Adrenal gland (tissue), 5 donors: ENCODE measurements around the gene GPSM1.

Experiments used
- POLR2A ChIP-seq, 2 donors: fragments of 450-650 bp; IDR thresholded peaks; one replicate each; pipeline ENCODE4 v1.6.1; 2017; ENCODE audit warnings: antibody characterized with exemption in 2 of 2, mild to moderate bottlenecking in 2 of 2, moderate library complexity in 1 of 2
- TF ChIP-seq, protein P1 (sequence below), 6 experiments: fragments of 450-650 bp in 4 of 6; fragments of 200-600 bp in 2 of 6; sonication (generic) in 1 of 6; IDR thresholded peaks; 1 replicate in 5 of 6; 2 replicates in 1 of 6; pipeline versions ENCODE4 v1.5.1 to v1.8.0; 2016 to 2021; ENCODE audit warnings: antibody characterized with exemption in 6 of 6, mild to moderate bottlenecking in 2 of 6, moderate library complexity in 1 of 6
- donor health status: DM: no; HTN: no; CAD: no.

DNA sequence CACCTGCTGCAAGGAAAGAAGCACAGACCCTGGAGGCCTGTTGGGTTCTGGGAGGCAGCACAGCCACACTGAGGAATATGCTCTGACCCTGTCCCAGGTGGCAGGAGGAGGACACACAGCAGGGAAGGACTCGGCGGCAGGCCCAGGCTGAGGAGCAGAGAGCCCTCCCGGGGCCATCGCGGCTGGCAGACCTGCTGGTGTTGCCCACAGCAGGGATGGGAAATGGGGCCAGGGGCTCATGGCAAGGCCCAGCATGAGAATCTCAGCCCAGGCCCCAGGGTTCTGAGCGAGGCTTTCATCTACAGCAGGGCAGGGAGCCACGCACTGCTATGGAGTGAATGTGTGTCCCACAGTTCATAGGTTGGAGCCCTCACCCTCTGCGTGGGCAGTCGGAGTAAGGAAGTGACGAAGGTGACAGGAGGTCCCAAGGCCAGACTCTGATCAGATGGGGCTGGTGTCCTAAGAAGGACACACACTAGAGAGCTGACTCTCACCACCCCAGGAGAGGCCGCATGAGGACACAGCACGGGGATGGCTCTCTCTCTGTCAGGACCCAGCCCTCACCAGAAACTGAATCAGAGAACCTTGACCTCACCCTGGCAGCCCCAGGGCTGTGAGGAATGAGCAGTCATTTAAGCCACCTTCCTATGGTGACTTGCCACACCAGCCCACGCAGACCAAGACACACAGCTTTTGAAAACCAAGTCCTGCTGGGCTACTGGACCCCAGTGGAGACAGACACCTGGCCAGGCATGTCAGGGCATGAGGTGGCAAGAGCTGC lies 10.3 kb upstream of the GPSM1 start:
- TF ChIP-seq, protein P1, sequence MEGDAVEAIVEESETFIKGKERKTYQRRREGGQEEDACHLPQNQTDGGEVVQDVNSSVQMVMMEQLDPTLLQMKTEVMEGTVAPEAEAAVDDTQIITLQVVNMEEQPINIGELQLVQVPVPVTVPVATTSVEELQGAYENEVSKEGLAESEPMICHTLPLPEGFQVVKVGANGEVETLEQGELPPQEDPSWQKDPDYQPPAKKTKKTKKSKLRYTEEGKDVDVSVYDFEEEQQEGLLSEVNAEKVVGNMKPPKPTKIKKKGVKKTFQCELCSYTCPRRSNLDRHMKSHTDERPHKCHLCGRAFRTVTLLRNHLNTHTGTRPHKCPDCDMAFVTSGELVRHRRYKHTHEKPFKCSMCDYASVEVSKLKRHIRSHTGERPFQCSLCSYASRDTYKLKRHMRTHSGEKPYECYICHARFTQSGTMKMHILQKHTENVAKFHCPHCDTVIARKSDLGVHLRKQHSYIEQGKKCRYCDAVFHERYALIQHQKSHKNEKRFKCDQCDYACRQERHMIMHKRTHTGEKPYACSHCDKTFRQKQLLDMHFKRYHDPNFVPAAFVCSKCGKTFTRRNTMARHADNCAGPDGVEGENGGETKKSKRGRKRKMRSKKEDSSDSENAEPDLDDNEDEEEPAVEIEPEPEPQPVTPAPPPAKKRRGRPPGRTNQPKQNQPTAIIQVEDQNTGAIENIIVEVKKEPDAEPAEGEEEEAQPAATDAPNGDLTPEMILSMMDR (IDR thresholded peaks at IDR 0.05) = no peak
- peak in 1 of 2 donors; percentile 27 for TF ChIP-seq POLR2A (IDR thresholded peaks at IDR 0.05)
